Fibroblast of lung (primary cell): ENCODE results near the gene RBFOX1.

Experiments
- EZH2 ChIP-seq: IDR thresholded peaks from 2 replicates; pipeline ENCODE4 v1.5.1; 2012; ENCODE audit warnings: low read length, control low read depth, mild to moderate bottlenecking; ENCODE audit errors: missing control alignments
- TF ChIP-seq, protein P1 (sequence below), 2 donors: IDR thresholded peaks in 1 of 2; conservative IDR thresholded peaks in 1 of 2; 1 replicate in 1 of 2; 2 replicates in 1 of 2; pipeline ENCODE4 v1.5.1; 2011 to 2012; ENCODE audit warnings: low read length in 2 of 2, control low read depth in 1 of 2, inconsistent platforms in 1 of 2, low read depth in 1 of 2, mild to moderate bottlenecking in 1 of 2

DNA sequence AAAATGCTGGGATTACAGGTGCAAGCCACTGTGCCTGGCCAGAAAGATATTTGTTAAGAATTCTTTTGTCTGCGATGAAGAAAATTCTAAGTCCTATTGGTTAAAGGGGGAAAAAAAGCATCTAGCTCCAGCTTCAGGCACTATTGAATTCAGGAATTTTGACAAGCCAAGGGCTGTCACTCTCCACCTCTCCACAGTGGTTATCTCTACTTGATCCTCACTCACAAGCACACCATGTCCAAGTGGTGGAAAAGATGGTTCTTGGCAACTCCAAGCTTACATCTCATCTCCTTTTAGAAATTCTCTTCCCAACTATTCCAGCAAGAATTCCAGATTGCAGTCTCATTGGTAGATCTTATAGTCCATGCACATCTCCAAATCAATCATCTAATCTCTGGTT is 7.1 kb downstream of the RBFOX1 start:
- TF ChIP-seq, protein P1, sequence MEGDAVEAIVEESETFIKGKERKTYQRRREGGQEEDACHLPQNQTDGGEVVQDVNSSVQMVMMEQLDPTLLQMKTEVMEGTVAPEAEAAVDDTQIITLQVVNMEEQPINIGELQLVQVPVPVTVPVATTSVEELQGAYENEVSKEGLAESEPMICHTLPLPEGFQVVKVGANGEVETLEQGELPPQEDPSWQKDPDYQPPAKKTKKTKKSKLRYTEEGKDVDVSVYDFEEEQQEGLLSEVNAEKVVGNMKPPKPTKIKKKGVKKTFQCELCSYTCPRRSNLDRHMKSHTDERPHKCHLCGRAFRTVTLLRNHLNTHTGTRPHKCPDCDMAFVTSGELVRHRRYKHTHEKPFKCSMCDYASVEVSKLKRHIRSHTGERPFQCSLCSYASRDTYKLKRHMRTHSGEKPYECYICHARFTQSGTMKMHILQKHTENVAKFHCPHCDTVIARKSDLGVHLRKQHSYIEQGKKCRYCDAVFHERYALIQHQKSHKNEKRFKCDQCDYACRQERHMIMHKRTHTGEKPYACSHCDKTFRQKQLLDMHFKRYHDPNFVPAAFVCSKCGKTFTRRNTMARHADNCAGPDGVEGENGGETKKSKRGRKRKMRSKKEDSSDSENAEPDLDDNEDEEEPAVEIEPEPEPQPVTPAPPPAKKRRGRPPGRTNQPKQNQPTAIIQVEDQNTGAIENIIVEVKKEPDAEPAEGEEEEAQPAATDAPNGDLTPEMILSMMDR (conservative IDR thresholded peaks at IDR 0.05 in 1 of 2, IDR thresholded peaks at IDR 0.05 in 1 of 2; ENCODE audit: low read depth in 1 of 2, low read length in 2 of 2): no peak
- TF ChIP-seq EZH2: no peak
